NOMO-1 treated with dmso at 0.1 percent for 144 hours (cell line): ENCODE results near the gene HBG2.
"Not testable (repeated sequence)": the region's sequence is repeated elsewhere in the genome, so short reads cannot be mapped to it uniquely, and the experiment has no call there.

Experiments
- DNase-seq: peaks from one replicate; lab custom pipeline; 2025; ENCODE audit not compliant: unreplicated experiment; lab: John Stamatoyannopoulos, UW

Gene HBG2

GRCh38 chr11:5282628-5283027 is 28.0 kb upstream of the HBG2 start:
- no peak for DNase-seq

- DNase-seq: no peak
Observed at GRCh38 chr11:5281596-5281995, 27.0 kb upstream of the HBG2 start.

DNA sequence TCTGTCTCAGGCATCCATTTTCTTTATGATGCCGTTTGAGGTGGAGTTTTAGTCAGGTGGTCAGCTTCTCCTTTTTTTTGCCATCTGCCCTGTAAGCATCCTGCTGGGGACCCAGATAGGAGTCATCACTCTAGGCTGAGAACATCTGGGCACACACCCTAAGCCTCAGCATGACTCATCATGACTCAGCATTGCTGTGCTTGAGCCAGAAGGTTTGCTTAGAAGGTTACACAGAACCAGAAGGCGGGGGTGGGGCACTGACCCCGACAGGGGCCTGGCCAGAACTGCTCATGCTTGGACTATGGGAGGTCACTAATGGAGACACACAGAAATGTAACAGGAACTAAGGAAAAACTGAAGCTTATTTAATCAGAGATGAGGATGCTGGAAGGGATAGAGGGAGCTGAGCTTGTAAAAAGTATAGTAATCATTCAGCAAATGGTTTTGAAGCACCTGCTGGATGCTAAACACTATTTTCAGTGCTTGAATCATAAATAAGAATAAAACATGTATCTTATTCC is 26.1 kb upstream of the HBG2 start:
- DNase-seq: peak; percentile 34

DNA sequence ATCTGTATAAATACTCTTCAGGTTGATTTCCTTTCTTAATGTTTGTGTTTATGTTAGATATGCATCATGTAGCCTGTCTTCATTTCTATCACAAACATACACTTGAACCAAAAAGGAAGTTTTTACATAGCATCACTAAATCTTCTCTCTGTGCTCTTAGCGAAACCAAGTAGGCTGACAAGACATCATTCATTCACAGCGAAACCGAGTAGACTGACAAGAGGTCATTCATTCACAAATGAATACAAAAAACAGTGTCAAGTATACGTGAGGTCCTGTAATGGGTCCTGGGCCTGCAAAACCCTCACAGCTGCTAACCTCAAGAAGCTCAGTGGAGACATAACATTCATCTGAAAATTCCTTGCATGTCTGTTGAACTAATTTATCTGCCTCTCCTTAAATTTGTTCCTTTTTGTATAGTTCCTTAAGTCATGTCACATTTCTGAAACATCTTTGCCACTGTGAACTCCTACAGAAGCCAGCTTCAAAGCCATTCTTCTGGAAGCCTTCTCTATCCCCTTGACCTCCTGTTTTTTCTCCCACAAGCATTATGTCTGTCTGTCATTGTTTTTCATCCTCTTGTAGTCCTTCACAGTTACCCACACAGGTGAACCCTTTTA is 25.0 kb upstream of the HBG2 start:
- DNase-seq: no peak

- DNase-seq: no peak
Observed at GRCh38 chr11:5277807-5278382, 23.3 kb upstream of the HBG2 start.

DNA sequence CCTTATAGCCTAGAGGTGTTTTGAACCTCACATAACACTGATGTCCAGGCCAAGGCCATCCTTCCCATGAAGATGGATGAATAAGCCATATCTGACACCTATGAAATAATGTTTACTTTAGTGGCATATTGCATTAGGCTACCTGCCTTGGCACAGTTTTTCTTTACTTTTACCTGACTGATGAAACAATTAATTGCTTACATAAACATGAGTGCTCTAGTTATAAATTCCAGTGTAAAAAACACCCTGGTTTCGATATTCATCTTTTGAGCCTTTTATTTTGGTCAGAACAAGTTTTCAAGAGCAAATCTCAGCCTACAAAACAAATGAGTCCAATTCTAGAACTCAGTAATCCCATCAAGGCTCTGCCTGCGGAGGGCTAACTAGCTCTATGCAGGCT is 22.1 kb upstream of the HBG2 start:
- DNase-seq: no peak

DNA sequence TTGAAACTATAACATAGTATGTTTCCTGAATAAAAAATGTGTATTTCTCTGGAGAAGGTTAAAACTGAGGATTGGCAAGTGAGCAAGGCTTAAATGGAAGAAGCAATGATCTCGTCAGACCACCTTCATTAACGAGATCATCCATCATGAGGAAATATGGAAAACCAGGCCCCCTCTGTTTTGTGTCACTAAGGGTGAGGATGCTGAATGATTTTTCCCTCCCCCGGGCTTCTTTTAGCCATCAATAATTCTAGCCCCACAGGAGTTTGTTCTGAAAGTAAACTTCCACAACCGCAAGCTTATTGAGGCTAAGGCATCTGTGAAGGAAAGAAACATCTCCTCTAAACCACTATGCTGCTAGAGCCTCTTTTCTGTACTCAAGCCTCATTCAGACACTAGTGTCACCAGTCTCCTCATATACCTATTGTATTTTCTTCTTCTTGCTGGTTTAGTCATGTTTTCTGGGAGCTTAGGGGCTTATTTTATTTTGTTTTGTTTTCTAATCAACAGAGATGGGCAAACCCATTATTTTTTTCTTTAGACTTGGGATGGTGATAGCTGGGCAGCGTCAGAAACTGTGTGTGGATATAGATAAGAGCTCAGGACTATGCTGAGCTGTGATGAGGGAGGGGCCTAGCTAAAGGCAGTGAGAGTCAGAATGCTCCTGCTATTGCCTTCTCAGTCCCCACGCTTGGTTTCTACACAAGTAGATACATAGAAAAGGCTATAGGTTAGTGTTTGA is 21.0 kb upstream of the HBG2 start:
- DNase-seq: no peak

DNA sequence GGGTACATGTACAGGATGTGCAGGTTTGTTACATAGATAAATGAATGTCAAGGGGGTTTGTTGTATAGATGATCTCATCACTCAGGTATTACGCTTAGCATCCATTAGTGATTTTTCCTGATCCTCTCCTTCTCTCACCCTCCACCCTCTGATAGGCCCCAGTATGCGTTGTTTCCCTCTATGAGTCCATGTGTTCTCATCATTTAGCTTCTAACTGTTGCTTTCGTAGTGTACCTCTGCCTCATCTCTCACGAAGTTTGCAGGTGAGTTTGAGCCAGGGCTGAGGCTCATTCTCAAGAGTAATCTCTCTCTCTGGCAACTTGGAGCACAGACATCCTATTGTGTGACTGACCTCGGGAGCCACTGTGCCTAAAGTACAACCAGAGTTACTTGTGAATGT is 19.8 kb upstream of the HBG2 start:
- no peak for DNase-seq

DNA sequence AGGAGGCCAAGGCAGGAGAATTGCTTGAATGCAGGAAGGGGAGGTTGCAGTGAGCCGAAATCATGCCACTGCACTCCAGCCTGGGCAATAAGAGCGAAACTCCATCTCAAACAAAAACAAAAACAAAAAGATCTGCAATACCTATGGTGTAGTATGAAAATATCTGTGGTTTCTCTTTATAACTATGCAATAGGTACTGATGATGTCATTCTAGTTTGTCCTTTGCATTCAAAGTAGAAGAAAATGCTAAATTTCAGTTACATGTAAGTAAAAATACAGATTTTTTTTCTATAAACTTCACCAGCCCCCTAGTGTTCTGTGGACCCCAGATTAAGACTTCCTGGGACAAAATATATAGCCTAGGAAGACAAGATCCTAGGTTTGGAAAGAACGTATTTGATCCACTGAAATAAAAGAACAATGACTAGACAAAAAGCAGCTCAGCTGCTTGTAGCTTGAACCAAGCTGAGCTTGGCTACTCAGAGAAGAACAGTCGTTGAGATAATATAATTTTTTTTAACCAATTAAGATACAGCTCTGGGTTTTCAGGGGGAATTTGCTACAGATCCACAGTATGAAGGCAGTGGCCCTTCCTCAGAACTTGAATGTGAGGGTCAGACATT is 17.9 kb upstream of the HBG2 start:
- no peak for DNase-seq

GRCh38 chr11:5269715-5270147 is 15.2 kb upstream of the HBG2 start, which contains the start of gene HBE1:
Gene HBE1 (minus strand): TSS chr11:5269945. CDS start chr11:5269890, 55 bp downstream.
- DNase-seq: no peak

GRCh38 chr11:5267033-5267563 is 12.5 kb upstream of the HBG2 start:
- DNase-seq: no peak

GRCh38 chr11:5266609-5267008 is 12.0 kb upstream of the HBG2 start:
- DNase-seq: no peak

DNA sequence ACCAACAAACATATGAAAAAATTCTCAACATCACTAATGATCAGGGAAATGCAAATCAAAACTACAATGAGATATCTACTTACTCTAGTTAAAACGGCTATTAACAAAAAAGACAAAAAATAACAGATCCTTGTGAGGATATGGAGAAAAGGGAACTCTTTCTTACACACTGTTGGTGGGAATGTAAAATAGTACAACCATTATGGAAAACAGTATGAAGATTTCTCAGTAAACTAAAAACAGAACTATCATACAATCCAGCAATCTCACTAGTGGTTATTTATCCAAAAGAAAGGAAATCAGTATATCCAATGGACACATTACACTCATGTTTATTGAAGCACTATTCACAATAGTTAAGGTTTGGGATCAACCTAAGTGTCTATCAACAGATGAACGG is 11.3 kb upstream of the HBG2 start:
- DNase-seq: no peak

GRCh38 chr11:5258543-5259262 is 4.1 kb upstream of the HBG2 start:
- DNase-seq: no peak

DNA sequence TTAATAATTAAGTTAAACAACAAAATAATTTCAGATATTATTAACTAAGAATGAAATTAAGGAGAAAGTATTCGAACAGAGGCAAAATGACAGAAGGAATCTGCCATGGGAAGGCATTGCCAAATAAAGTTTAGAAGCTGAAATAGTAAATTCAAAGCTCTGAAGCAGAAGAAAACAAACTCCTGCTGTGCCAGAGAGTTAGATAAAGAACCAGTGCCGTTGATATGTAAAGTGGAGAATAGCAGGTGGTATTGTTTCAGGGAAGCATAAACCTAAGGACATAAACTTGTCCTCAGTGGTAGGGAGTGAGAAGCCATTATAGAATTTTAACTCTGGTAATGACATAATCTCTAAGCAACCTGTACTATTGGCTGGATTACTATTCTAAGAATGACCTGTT is 2.7 kb upstream of the HBG2 start:
- no peak for DNase-seq

GRCh38 chr11:5254023-5254422 is 558 bp downstream of the HBG2 start:
- not testable (repeated sequence) for DNase-seq

DNA sequence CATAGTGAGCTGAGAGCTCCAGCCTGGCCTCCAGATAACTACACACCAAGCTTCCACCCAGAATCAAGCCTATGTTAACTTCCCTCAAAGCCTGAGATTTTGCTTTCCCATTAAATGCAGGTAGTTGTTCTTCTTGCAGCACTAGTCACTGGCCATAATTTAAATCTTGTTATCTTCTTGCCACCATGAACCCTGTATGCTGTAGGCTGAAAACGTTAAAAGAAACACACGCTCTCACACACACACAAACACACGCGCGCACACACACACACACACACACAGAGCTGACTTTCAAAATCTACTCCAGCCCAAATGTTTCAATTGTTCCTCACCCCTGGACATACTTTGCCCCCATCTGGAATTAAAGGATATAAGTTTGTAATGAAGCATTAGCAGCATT is 1.1 kb downstream of the HBG2 start:
- DNase-seq: not testable (repeated sequence)

- no peak for DNase-seq
Observed at GRCh38 chr11:5252919-5253265, 1.7 kb downstream of the HBG2 start.

DNA sequence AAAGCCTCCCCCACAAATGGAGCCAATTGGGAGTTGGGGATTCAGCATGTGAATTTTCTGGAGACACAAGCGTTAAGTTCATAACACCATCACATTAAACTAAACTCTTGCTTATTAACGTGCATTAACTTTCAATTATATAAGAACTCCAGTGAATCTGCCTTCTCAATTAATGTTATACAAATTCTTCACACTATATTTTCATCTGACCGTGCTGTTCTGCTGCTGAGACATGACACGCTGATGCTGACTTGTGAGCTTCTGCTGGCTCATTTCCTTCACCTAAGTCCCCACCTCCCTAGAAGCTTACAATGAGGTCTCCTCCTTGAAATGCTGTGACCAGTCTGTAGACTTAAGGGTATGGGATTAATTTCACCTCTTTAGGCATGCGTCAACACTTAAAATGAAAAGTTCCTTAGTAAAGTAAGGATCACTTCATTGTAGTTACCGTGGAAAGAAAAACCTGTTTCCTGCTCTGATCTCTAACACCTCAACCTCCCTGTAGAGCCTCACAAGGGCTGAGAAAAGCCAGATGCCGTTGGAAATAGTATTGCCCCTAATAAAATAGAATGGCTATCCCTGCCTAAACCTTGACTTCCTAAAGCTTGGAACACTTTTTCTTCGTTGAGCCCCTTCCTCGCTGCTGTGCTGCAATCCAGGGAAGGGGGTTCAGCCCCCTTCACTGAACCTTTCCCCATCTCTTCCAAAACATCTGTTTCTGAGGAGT is 2.2 kb downstream of the HBG2 start:
- DNase-seq: no peak

DNA sequence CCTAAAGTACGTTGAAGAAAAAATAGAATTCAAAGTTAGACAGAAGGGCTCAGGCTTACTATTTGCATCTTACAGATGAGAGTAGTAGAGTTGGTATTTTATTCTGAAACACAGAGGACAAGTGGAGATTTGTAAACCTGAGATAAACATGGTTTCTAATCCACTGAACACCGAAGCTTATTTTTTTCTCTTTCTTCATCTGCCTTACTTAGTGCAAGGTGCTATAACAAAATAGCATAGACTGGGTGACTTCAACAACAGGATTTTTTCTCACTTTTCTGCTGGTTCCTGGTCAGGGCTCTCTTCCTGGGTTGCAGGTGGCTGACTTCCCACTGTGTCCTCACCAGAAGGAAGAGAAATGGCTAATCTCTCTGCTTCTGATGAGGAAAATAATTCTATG is 2.8 kb downstream of the HBG2 start:
- DNase-seq: no peak
